Mesendoderm (in vitro differentiated cells): ENCODE results near the gene ARSA.

ENCODE experiments used
- DNase-seq: peaks from one replicate; pipeline ENCODE4 v3.0.0; 2013
- H2AK5ac ChIP-seq: 2 replicates; pipeline ENCODE4 v1.6.1; 2013; ENCODE audit warnings: low read length, inconsistent platforms
- H2BK120ac ChIP-seq: 2 replicates; pipeline ENCODE4 v1.6.1; 2013; ENCODE audit warnings: low read depth, mild to moderate bottlenecking, low read length, moderate library complexity, mixed read lengths
- H2BK15ac ChIP-seq: replicated peaks from 2 replicates; pipeline ENCODE4 v1.6.1; 2013; ENCODE audit warnings: low read depth, mild to moderate bottlenecking, moderate library complexity
- H2BK5ac ChIP-seq: 2 replicates; pipeline ENCODE4 v1.6.1; 2013; ENCODE audit warnings: low read length, inconsistent platforms
- H3K18ac ChIP-seq: 2 replicates; pipeline ENCODE4 v1.6.1; 2013; ENCODE audit warnings: mild to moderate bottlenecking, low read length, mixed read lengths
- H3K23ac ChIP-seq: one replicate; pipeline ENCODE4 v1.6.1; 2013; ENCODE audit warnings: low read length
- H3K27ac ChIP-seq: 2 replicates; pipeline ENCODE4 v1.5.1; 2013; ENCODE audit warnings: low read depth, mild to moderate bottlenecking, inconsistent platforms, low read length, moderate library complexity
- H3K27me3 ChIP-seq: 2 replicates; pipeline ENCODE4 v1.6.1; 2013; ENCODE audit warnings: low read length, control low read depth, mild to moderate bottlenecking, inconsistent platforms; ENCODE audit not compliant: insufficient read depth, poor library complexity
- H3K36me3 ChIP-seq: 2 replicates; pipeline ENCODE4 v1.6.1; 2013; ENCODE audit warnings: low read length, inconsistent platforms; ENCODE audit not compliant: control insufficient read depth, insufficient read depth
- H3K4ac ChIP-seq: one replicate; pipeline ENCODE4 v1.6.1; 2013; ENCODE audit warnings: low read depth, mild to moderate bottlenecking, low read length, moderate library complexity
- H3K4me1 ChIP-seq: 2 replicates; pipeline ENCODE4 v1.6.1; 2013; ENCODE audit warnings: low read depth, low read length, inconsistent platforms; ENCODE audit not compliant: control insufficient read depth
- H3K4me2 ChIP-seq: 2 replicates; pipeline ENCODE4 v1.6.1; 2013; ENCODE audit warnings: low read length
- H3K4me3 ChIP-seq: 2 replicates; pipeline ENCODE4 v1.5.1; 2013; ENCODE audit warnings: mild to moderate bottlenecking, low read length
- H3K56ac ChIP-seq: one replicate; pipeline ENCODE4 v1.6.1; 2013; ENCODE audit warnings: low read length
- H3K79me1 ChIP-seq: 2 replicates; pipeline ENCODE4 v1.6.1; 2013; ENCODE audit warnings: low read length, inconsistent platforms
- H3K79me2 ChIP-seq: 2 replicates; pipeline ENCODE4 v1.6.1; 2013; ENCODE audit warnings: mild to moderate bottlenecking, low read length; ENCODE audit not compliant: control insufficient read depth, insufficient read depth
- H3K9ac ChIP-seq: 2 replicates; pipeline ENCODE4 v1.6.1; 2013; ENCODE audit warnings: low read length, inconsistent platforms
- H4K5ac ChIP-seq: one replicate; pipeline ENCODE4 v1.6.1; 2013; ENCODE audit warnings: low read length
- H4K8ac ChIP-seq: one replicate; pipeline ENCODE4 v1.6.1; 2013; ENCODE audit warnings: low read depth, mild to moderate bottlenecking, control low read depth, low read length, moderate library complexity
- WGBS: extraction: QIAGEN DNeasy Blood & Tissue Kit; methylation state at CpG from one replicate; pipeline ENCODE4 v1.1.7; 2013; ENCODE audit warnings: low lambda C conversion rate, missing lambda C conversion rate; ENCODE audit not compliant: insufficient coverage; ENCODE audit errors: extremely low coverage; 5-methylcytosine and 5-hydroxymethylcytosine counted together

ARSA gene

GRCh38 chr22:50633771-50634170, 5.8 kb upstream of the ARSA start:
- peaks cover under 1% of the 10 kb centered on the region for H3K79me1 ChIP-seq
- no peaks in the 10 kb centered on the region for H3K4me1 ChIP-seq
- no peak overlapping the region for H3K9ac ChIP-seq
- no peaks in the 10 kb centered on the region for H3K36me3 ChIP-seq
- H2BK5ac ChIP-seq = no peak overlapping the region
- H3K18ac ChIP-seq = no peak overlapping the region
- H3K4ac ChIP-seq = no peak overlapping the region
- H3K79me2 ChIP-seq = no peaks in the 10 kb centered on the region
- H3K4me3 ChIP-seq = no peak overlapping the region
- no peaks in the 10 kb centered on the region for H3K27me3 ChIP-seq
- H2BK15ac ChIP-seq = no peak overlapping the region
- H4K8ac ChIP-seq = no peak overlapping the region
- H3K56ac ChIP-seq = no peak overlapping the region
- no peak overlapping the region for H3K4me2 ChIP-seq
- no peak overlapping the region for H4K5ac ChIP-seq
- H3K23ac ChIP-seq = no peak overlapping the region
- no CpG with 5 or more reads among the region's 11 CpGs for WGBS
- no peak overlapping the region for H2BK120ac ChIP-seq
- H3K27ac ChIP-seq = no peak overlapping the region
- no peak overlapping the region for H2AK5ac ChIP-seq
- DNase-seq = no peak

GRCh38 chr22:50633086-50633485, 5.1 kb upstream of the ARSA start:
- no peak overlapping the region for H3K9ac ChIP-seq
- no peak overlapping the region for H3K56ac ChIP-seq
- H3K79me1 ChIP-seq = peaks cover 1% of the 10 kb centered on the region
- H3K27ac ChIP-seq = no peak overlapping the region
- no CpG with 5 or more reads among the region's 5 CpGs for WGBS
- H3K4me2 ChIP-seq = no peak overlapping the region
- H2AK5ac ChIP-seq = no peak overlapping the region
- H3K23ac ChIP-seq = no peak overlapping the region
- H3K4ac ChIP-seq = no peak overlapping the region
- H3K79me2 ChIP-seq = no peaks in the 10 kb centered on the region
- no peak overlapping the region for H3K18ac ChIP-seq
- H2BK5ac ChIP-seq = no peak overlapping the region
- H2BK120ac ChIP-seq = no peak overlapping the region
- no peak overlapping the region for H4K5ac ChIP-seq
- no peak overlapping the region for H4K8ac ChIP-seq
- no peaks in the 10 kb centered on the region for H3K27me3 ChIP-seq
- DNase-seq = no peak
- H3K36me3 ChIP-seq = no peaks in the 10 kb centered on the region
- no peaks in the 10 kb centered on the region for H3K4me1 ChIP-seq
- no peak overlapping the region for H2BK15ac ChIP-seq
- no peak overlapping the region for H3K4me3 ChIP-seq

DNA sequence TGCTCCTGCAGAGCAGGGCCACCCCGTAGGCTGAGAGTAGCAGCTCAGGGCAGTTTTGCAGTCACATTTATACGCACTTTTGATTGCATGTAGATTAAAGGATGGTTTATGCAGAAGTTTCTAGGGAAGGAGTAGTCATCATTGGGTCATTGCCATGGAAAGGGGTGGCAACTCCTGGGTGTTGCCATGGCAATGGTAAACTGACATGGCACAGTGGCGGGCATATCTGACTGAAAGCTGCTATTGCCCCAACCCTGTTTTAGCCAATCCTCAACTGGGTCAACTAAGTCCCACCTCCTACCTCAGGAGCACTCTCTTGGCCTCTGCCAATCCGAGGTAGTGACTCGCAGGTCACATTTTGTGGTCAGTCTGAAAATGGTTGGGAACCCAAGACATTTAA, 2.4 kb upstream of the ARSA start:
- H3K4ac ChIP-seq = no peak overlapping the region
- no peak overlapping the region for H2BK15ac ChIP-seq
- H3K18ac ChIP-seq = no peak overlapping the region
- no peak overlapping the region for H3K4me3 ChIP-seq
- H4K5ac ChIP-seq = no peak overlapping the region
- WGBS = no CpG with 5 or more reads among the region's 5 CpGs
- H2BK5ac ChIP-seq = no peak overlapping the region
- H3K23ac ChIP-seq = no peak overlapping the region
- no peaks in the 10 kb centered on the region for H3K4me1 ChIP-seq
- no peaks in the 10 kb centered on the region for H3K27me3 ChIP-seq
- H3K79me2 ChIP-seq = no peaks in the 10 kb centered on the region
- no peaks in the 10 kb centered on the region for H3K36me3 ChIP-seq
- H3K56ac ChIP-seq = no peak overlapping the region
- peaks cover 1% of the 10 kb centered on the region for H3K79me1 ChIP-seq
- H3K9ac ChIP-seq = no peak overlapping the region
- DNase-seq = no peak
- no peak overlapping the region for H2BK120ac ChIP-seq
- no peak overlapping the region for H4K8ac ChIP-seq
- no peak overlapping the region for H2AK5ac ChIP-seq
- no peak overlapping the region for H3K4me2 ChIP-seq
- no peak overlapping the region for H3K27ac ChIP-seq

DNA sequence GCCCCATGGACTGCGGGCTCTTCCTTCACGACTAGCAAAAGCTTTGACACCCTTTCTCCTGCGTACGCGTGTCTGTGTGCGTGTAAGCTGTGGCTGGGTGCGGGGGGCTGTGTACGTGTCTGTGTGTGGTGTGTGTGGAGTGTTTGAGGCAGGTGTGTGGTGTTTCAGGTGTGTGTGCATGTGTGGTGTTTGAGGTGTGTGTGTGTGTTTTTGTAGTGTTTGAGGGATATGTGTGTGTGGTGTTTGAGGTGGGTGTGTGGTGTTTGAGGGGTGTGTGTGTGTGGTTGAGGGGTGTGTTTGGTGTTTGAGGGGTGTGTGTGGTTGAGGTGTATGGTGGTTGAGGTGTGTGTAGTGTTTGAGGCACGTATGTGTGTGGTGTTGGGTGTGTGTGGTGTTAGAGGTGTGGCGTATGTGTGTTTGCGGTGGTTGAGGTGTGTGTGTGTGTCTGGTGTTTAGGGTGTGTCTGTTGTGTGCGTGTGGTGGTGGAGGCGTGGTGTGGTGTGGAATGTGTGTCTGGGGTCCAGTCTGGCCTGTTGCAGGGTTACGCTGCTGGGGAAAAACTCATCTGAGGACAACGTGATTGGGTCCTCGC, 687 bp upstream of the ARSA start:
- H4K8ac ChIP-seq = no peak overlapping the region
- H3K23ac ChIP-seq = no peak overlapping the region
- WGBS = 100% methylated on average over 3 of the region's 16 CpGs
- peak overlapping the region; percentile 6 for H2BK5ac ChIP-seq
- peaks cover 1% of the 10 kb centered on the region for H3K79me1 ChIP-seq
- H3K56ac ChIP-seq = peak overlapping the region; percentile 85
- H3K27me3 ChIP-seq = no peaks in the 10 kb centered on the region
- no peak overlapping the region for H4K5ac ChIP-seq
- H3K4me2 ChIP-seq = peak overlapping the region; percentile 66
- no peak overlapping the region for H3K27ac ChIP-seq
- H3K4ac ChIP-seq = no peak overlapping the region
- H3K4me3 ChIP-seq = peak overlapping the region; percentile 49
- H2BK120ac ChIP-seq = no peak overlapping the region
- H3K79me2 ChIP-seq = no peaks in the 10 kb centered on the region
- no peak overlapping the region for H3K18ac ChIP-seq
- no peaks in the 10 kb centered on the region for H3K36me3 ChIP-seq
- H2AK5ac ChIP-seq = no peak overlapping the region
- peak overlapping the region; percentile 80 for H3K9ac ChIP-seq
- no peak overlapping the region for H2BK15ac ChIP-seq
- no peak for DNase-seq
- no peaks in the 10 kb centered on the region for H3K4me1 ChIP-seq

- H3K56ac ChIP-seq = peak overlapping the region; percentile 93
- H3K9ac ChIP-seq = peak overlapping the region; percentile 81
- no peak overlapping the region for H2BK120ac ChIP-seq
- no peaks in the 10 kb centered on the region for H3K4me1 ChIP-seq
- DNase-seq = no peak
- no peak overlapping the region for H4K8ac ChIP-seq
- no peak overlapping the region for H3K18ac ChIP-seq
- H2BK15ac ChIP-seq = no peak overlapping the region
- H2BK5ac ChIP-seq = no peak overlapping the region
- no peak overlapping the region for H4K5ac ChIP-seq
- no peaks in the 10 kb centered on the region for H3K79me2 ChIP-seq
- peak overlapping the region; percentile 87 for H3K4me2 ChIP-seq
- no peaks in the 10 kb centered on the region for H3K27me3 ChIP-seq
- H3K4me3 ChIP-seq = peak overlapping the region; percentile 71
- no CpG with 5 or more reads among the region's 42 CpGs for WGBS
- H3K79me1 ChIP-seq = peaks cover 1% of the 10 kb centered on the region
- no peak overlapping the region for H2AK5ac ChIP-seq
- no peak overlapping the region for H3K27ac ChIP-seq
- H3K36me3 ChIP-seq = no peaks in the 10 kb centered on the region
- H3K4ac ChIP-seq = no peak overlapping the region
- H3K23ac ChIP-seq = no peak overlapping the region
Observed at GRCh38 chr22:50626850-50627641, 906 bp downstream of the ARSA start.
